GM19240 (cell line): Measurements from ENCODE around the gene TASP1.
"Not testable (repeated sequence)": the region's sequence is repeated elsewhere in the genome, so short reads cannot be mapped to it uniquely, and the experiment has no call there.

Source experiments
- DNase-seq: peaks from one replicate; pipeline ENCODE4 v3.0.0; 2011; ENCODE audit warnings: low spot score; ENCODE audit not compliant: insufficient read length

TASP1 gene

GRCh38 chr20:13648291-13649228, 9.8 kb upstream of the TASP1 start:
- no peak for DNase-seq

- no peak for DNase-seq
These were observed 5.3 kb upstream of the TASP1 start for GRCh38 chr20:13644010-13644409.

DNA sequence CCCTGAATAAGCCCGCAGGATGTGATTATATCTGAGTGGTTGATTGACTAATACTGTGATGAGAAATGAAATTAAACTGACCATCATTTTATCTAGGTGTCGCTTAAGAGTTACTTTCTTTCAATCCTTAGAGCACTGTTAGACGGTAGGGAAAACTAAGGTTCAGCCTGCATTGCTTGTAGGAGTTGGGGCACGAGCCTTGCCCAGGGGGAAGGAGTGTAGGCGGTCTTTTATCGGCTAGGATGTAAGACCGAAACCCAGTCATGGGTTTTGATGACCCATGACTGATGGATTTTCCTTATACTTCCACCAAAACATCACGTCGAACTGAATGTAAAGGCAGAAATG, 392 bp upstream of the TASP1 start:
- DNase-seq, result no peak

- DNase-seq, result no peak
These were observed 603 bp downstream of the TASP1 start for GRCh38 chr20:13638162-13638495.

GRCh38 chr20:13632431-13632830, 6.3 kb downstream of the TASP1 start:
- DNase-seq, result no peak

- not testable (repeated sequence) for DNase-seq
These were observed 11.2 kb downstream of the TASP1 start for GRCh38 chr20:13627525-13627924.

DNA sequence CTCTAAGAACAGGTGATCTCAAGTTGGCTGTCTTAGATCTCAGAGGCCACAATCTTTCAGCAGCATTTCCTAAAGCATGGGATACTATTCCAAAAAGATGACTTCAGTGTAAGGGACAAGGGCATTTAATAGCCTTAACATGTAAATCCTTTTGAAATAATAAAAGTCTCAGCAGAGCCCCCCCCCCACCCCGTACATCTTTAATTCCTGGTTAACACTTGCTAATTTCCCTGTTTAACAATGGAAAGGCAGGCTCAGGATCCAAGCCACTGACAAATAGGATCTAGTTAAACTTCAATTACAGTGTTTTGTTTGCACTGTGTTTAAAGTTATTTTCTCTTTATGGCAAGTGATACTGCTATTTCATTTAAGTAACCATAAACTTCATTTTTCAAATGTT, 12.0 kb downstream of the TASP1 start:
- DNase-seq, result no peak

DNA sequence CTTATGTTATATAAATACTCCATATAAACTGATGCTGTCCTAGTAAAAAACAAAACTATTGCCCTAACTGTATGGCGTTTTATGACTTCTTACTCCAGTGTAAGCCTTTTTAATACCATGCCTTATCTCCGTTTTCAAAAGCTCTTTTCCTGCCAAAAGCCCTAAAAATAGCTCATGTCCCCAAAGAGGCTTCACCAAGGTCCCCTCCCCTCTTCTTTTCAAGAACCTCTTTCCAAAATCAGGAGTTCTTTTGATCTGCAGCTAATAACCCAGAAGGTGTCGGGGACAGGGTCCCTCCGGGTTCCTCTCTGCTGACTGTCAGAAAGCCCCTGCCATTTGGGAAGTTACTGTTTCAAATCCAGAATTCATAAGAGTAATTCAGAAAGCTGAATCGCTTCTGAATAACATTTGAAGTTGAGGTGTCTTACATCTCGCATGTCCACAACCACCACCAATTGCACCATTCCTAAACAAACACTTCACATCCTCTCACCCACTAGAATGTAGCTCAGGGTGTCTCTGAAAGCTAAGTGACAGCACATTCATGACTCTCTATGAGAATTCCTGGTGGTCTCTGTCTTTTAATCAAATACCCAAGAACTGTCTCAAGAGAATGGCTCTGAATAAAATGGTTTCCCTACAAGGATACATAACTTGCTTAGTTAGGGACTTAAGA, 13.3 kb downstream of the TASP1 start:
- DNase-seq, result no peak

DNA sequence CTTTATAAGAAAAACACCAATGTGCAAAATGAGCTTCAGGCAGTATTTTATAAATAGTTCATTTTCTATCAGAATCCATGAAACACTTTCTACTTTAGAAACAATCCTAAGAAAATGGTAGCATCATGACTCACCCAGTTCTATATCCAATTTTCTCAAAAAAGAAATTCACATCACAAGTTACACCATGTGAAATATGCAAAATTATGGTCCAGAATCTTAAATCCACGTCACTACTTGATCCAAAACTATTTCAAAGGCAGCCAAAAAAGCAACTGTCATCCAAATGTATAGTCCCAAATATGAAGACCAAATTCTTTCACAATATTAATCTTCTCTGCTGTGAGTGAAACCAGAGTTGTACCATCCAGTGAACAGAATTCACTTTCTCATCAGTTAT, 19.3 kb downstream of the TASP1 start:
- not testable (repeated sequence) for DNase-seq

GRCh38 chr20:13618456-13618855, 20.3 kb downstream of the TASP1 start:
- not testable (repeated sequence) for DNase-seq

GRCh38 chr20:13617585-13617984, 21.1 kb downstream of the TASP1 start:
- DNase-seq, result not testable (repeated sequence)

- not testable (repeated sequence) for DNase-seq
These were observed 22.0 kb downstream of the TASP1 start for GRCh38 chr20:13616713-13617112.

- no peak for DNase-seq
These were observed 24.8 kb downstream of the TASP1 start for GRCh38 chr20:13613917-13614316.

GRCh38 chr20:13611611-13612125, 27.1 kb downstream of the TASP1 start:
- no peak for DNase-seq

DNA sequence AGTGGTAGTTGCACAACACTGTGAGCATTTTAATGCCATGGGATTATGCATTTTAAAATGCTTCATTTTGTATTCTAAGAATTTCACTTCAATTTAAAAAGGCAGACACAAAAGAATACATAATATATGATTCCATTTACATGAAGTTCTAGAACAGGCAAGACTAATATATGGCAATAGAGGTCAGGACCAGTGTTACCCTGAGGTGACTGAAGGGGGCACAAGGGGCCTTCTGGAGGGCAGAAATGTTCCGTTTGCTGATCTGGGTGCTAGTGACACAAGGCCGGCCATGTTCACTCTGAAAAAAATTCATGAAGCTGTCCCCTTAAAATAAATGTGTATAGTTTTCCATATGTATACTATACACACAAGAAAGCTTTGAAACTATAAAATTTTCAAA, 28.5 kb downstream of the TASP1 start:
- no peak for DNase-seq

GRCh38 chr20:13608066-13608465, 30.7 kb downstream of the TASP1 start:
- no peak for DNase-seq

- not testable (repeated sequence) for DNase-seq
These were observed 45.3 kb downstream of the TASP1 start for GRCh38 chr20:13593423-13593822.

DNA sequence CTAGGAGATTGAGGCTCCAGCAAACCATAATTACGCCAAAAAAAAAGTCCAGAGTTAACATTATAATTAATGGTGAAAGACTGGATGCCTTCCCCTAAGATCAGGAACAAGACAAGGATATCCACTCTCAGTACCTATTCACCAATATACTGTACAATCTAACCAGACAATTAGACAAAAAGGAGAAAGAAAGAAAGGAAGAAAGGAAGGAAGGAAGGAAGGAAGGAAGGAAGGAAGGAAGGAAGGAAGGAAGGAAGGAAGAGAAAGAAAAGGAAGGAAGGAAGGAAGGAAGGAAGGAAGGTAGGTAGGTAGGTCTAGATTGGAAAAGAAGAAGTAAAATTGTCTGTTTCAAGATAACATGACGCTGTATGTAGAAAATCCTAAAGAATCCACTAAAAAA, 50.7 kb downstream of the TASP1 start:
- no peak for DNase-seq

DNA sequence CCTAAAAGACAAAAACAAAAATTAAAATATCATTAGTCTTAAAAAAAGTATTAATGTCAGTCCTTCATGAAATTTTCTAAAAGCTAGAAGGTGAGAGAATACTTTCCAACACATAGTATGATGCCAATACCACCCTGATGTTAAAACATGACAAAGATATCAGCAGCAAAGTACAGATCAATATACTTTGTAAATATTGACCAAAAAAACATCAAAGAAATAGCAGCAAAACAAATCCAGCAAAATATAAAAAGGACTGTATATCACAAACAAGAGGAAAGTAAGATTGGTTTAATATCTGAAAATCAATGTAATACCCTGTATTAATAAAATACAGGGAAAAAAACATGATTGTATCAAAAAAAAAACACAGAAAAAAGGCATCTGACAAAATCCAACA, 51.4 kb downstream of the TASP1 start:
- no peak for DNase-seq

- DNase-seq, result no peak
These were observed 52.6 kb downstream of the TASP1 start for GRCh38 chr20:13586133-13586532.

DNA sequence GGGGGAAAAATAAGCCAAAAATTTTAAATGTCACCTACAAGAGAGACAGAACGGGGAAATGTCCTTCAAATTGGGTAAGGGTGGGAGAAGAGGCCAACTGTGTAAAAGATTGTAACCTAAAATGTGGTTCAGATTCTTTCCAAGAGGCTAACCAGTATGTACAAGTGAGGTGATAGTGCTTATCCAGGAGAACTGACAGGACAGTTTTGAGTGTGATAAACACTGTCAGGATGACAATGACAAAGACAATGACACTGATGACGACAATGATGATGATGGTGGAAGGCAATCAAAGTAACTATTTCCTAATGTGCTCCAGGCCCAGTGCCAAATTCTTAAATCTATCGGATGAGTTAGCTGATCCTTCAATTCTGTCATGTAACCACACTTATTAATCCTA, 57.3 kb downstream of the TASP1 start:
- no peak for DNase-seq

DNA sequence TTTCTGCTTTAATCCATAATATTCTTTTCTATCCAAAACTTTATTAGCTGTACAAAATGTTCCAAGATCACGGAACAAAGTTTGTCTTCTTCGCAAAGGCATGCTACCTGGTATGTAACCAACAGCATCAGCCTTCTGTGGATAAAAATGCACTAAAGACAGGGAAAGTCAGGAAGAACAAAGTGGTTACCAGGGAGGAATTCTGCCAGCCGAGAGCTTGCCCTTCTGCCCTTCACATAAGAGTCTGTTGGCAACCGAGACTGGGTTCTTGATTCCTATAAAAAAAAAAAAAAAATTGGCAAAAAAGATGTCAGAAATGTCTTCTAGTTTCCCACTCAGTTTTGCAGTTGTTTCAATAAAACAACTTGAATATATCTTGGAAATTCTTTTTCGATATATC, 58.0 kb downstream of the TASP1 start:
- DNase-seq, result no peak

GRCh38 chr20:13574071-13574470, 64.7 kb downstream of the TASP1 start:
- no peak for DNase-seq
